NB4 (cell line): ENCODE measurements around the gene OPN1MW3.

Experiments used
- TF ChIP-seq, protein P1 (sequence below): IDR thresholded peaks from one replicate; pipeline ENCODE4 v1.5.1; 2012; ENCODE audit warnings: low read depth, low read length
- TF ChIP-seq, protein P2 (sequence below): IDR thresholded peaks from 2 replicates; pipeline ENCODE4 v1.6.1; 2011; ENCODE audit warnings: low read depth, low read length

DNA sequence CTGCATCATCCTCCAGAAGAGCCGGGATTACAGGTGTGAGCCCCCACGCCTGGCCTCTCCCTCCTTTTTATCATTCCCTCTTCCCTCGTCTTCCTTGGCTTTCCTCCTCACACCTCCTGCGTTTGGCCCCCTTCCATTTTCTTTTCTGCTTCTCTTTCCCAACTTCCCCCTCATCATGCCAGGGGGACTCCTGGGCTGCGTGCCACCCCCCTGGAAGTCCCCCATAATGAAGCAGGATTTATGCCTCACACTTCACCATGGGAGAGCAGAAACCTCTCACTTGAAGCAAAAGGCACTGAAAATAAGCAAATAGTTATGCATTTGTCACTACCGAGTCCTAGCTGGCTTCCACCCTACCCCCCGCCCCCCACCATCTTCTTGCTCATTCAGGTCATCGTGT lies 46.1 kb downstream of the OPN1MW3 start:
- TF ChIP-seq, protein P1, sequence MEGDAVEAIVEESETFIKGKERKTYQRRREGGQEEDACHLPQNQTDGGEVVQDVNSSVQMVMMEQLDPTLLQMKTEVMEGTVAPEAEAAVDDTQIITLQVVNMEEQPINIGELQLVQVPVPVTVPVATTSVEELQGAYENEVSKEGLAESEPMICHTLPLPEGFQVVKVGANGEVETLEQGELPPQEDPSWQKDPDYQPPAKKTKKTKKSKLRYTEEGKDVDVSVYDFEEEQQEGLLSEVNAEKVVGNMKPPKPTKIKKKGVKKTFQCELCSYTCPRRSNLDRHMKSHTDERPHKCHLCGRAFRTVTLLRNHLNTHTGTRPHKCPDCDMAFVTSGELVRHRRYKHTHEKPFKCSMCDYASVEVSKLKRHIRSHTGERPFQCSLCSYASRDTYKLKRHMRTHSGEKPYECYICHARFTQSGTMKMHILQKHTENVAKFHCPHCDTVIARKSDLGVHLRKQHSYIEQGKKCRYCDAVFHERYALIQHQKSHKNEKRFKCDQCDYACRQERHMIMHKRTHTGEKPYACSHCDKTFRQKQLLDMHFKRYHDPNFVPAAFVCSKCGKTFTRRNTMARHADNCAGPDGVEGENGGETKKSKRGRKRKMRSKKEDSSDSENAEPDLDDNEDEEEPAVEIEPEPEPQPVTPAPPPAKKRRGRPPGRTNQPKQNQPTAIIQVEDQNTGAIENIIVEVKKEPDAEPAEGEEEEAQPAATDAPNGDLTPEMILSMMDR, result no peak
- TF ChIP-seq, protein P2, sequence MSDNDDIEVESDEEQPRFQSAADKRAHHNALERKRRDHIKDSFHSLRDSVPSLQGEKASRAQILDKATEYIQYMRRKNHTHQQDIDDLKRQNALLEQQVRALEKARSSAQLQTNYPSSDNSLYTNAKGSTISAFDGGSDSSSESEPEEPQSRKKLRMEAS, result no peak
